Measurements from ENCODE around the gene ELAVL2. TPM values are rescaled to one million over a fixed set of nuclear protein-coding genes. Genes with fewer than 3 reads are reported as not detected.

The ELAVL2 gene
- 384 TPM for total RNA-seq (ENCODE audit: unreplicated experiment)
- long read RNA-seq, partial matches to known transcripts = 12 of 42 reads
- long read RNA-seq, other reads (novel, unspliced or antisense) = 26 of 42 reads

DNA sequence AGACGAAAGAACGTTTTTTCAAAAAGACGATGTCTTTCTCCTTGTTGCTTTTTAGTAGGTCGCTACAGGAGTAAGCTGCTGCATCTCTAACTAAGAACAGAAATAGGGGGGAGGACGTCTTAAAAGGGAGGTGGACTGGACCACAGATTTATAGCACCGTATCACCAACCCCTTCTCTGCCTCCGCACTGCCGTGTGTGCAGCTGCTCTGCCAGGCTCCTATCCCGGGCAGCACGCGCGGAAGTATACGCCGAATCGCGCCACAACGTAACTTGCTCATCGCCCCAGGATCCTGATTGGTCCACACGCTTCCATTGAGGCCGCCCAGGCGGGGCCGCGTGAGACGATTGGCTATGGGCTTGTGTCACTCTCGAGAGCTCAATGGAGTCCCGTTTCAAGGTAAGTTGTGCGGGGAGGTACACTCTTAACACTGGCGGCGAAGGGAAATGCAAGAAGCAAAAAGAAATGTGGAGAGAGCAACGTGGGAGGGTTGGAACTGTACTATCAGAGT is at the start of gene ELAVL2:
Gene ELAVL2 (minus strand): TSS at position 121 of the 510 bp plus-strand sequence. CDS start 64,006 bp downstream, outside the sequence.
- Mint-ChIP-seq H3K9me3 (ENCODE audit: unreplicated experiment) (peaks cover 15% of the 10 kb centered on the region), H3K4me1 (ENCODE audit: low read depth, unreplicated experiment) (peaks cover 22% of the 10 kb centered on the region), H3K36me3 (ENCODE audit: unreplicated experiment) (no peaks in the 10 kb centered on the region), H3K4me3 (ENCODE audit: unreplicated experiment) (no peak within 1 kb of the TSS), H3K27me3 (ENCODE audit: unreplicated experiment) (peaks cover 15% of the 10 kb centered on the region), H3K27ac (ENCODE audit: unreplicated experiment) (no peak within 1 kb of the TSS)
- DNase-seq = peak; percentile 98
- no peak for TF ChIP-seq CTCF (IDR thresholded peaks at IDR 0.05; ENCODE audit: partially characterized antibody, unreplicated experiment)

DNA sequence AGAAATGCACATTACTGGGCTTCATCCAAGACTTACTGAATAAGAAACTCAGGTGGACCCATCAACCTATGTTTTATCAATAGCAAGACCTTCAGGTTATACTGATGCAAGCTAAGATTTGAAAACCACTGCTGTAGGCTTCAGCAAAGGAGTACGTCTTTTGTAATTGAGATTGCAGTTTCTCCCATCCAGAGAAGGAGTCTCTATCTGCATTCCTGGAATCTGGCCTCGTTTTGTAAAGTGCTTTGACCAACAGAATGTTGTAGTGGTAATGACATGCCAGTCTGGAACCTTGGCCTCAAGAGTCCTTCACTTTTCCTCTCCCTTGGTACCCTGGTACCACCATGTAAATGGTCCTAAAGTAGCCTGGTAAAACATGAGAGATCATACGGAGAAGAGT is 32.2 kb upstream of the ELAVL2 start:
- Mint-ChIP-seq H3K4me3 (ENCODE audit: unreplicated experiment) (no peak overlapping the region), H3K27ac (ENCODE audit: unreplicated experiment) (no peak overlapping the region)

DNA sequence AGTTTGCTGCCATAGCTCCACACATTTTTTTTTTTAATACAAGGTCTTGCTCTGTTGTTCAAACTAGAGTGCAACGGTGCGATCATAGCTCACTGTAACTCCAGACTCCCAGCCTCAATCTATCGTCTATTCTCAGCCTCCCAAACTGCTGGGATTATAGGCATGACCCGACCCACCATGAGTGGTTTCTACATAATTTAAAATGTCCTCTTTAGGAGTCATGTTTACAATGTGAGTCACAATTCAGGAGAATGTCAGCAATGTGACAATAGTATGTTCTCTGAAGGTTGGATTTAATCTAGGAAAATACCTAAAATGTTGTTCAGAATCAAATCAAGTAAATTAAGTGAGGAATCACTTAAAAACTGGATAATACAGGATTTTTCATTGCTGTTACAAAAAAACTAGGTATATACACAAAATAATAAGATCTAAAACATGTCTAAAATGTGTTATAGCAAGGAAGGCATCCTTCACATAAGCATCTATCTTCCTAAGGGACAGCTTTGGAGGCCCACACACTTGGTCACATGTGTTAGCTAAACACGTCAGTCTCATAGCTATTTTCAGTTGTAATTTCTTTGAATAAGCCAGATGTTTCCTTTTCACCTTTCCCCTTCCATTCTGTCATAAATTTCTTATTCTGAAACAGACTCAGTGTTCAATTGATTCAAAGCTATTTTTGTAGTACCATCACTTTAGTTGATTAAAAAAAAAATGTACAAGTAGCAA is 30.0 kb upstream of the ELAVL2 start:
- no peak for TF ChIP-seq CTCF (IDR thresholded peaks at IDR 0.05; ENCODE audit: partially characterized antibody, unreplicated experiment)
- H3K36me3 Mint-ChIP-seq (ENCODE audit: unreplicated experiment) = no peaks in the 10 kb centered on the region
- H3K27me3 Mint-ChIP-seq (ENCODE audit: unreplicated experiment) = peaks cover 6% of the 10 kb centered on the region
- H3K9me3 Mint-ChIP-seq (ENCODE audit: unreplicated experiment) = peaks cover 4% of the 10 kb centered on the region
- H3K27ac Mint-ChIP-seq (ENCODE audit: unreplicated experiment) = no peak overlapping the region
- peaks cover 11% of the 10 kb centered on the region for H3K4me1 Mint-ChIP-seq (ENCODE audit: low read depth, unreplicated experiment)
- no peak for DNase-seq
- no peak overlapping the region for H3K4me3 Mint-ChIP-seq (ENCODE audit: unreplicated experiment)

More for the DNA sequence above, 32.2 kb upstream of the ELAVL2 start:
- H3K9me3 Mint-ChIP-seq (ENCODE audit: unreplicated experiment) = peaks cover 1% of the 10 kb centered on the region
- peaks cover 5% of the 10 kb centered on the region for H3K4me1 Mint-ChIP-seq (ENCODE audit: low read depth, unreplicated experiment)
- peaks cover 4% of the 10 kb centered on the region for H3K27me3 Mint-ChIP-seq (ENCODE audit: unreplicated experiment)
- H3K36me3 Mint-ChIP-seq (ENCODE audit: unreplicated experiment) = peaks cover 6% of the 10 kb centered on the region
- DNase-seq = no peak
- TF ChIP-seq CTCF (IDR thresholded peaks at IDR 0.05; ENCODE audit: partially characterized antibody, unreplicated experiment) = no peak

DNA sequence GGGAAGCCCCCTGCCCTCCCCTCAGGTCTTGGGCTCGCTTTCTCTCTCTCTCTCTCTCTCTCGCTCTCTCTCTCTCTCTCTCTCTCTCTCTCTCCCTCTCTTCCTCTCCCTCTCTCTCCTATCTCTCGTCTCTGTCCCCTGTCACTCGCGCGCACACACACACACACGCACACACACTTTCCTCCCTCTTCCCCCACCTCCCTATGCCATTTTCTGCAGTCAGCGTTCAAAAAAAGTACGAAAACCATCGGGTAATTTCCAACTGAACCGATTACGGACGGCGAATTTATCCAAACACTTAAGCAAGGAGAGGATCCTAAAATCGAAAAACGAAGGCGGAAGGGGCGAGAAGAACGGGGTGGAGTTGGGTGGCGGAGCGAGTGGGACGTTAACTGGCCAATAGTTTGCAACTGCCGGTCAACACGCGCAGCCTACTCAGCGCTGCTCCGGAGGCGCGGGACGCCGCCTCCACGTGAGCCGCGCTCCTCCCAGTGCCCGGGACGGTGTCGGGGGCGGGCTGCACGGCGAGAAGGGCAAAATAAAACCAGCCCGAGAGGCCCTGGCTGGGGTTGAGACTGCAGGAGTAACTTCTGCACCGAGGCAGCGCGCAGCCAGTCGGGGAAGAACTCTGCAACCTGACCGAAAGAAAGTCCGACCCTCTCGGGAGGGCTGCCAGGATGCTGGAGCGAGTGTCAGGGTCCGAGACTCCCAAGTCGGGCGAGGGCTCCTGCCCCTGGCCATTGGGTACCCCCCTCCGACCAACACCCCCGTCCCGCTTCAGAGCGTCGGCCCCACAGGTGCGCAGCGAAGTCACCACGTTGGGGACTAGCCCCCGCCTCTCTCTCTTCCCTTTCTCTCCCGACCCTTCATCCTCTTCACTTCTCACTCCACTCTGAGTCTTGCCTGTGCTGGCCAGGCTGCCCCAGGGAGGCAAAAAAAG is 24.9 kb upstream of the ELAVL2 start:
- Mint-ChIP-seq H3K36me3 (ENCODE audit: unreplicated experiment) (no peaks in the 10 kb centered on the region), H3K9me3 (ENCODE audit: unreplicated experiment) (peaks cover 27% of the 10 kb centered on the region), H3K4me1 (ENCODE audit: low read depth, unreplicated experiment) (peaks cover 15% of the 10 kb centered on the region), H3K27ac (ENCODE audit: unreplicated experiment) (peak overlapping the region; percentile 98), H3K27me3 (ENCODE audit: unreplicated experiment) (peaks cover 16% of the 10 kb centered on the region), H3K4me3 (ENCODE audit: unreplicated experiment) (peak overlapping the region; percentile 94)
- no peak for TF ChIP-seq CTCF (IDR thresholded peaks at IDR 0.05; ENCODE audit: partially characterized antibody, unreplicated experiment)
- peak; percentile 73 for DNase-seq
